Sigmoid colon (tissue), 7 donors: Measurements from ENCODE around the gene RGS9. TPM values are rescaled to one million over a fixed set of nuclear protein-coding genes. Genes with fewer than 3 reads are reported as not detected.
"Not testable (repeated sequence)": the region's sequence is repeated elsewhere in the genome, so short reads cannot be mapped to it uniquely, and the experiment has no call there.

ENCODE experiments used
- DNase-seq: peaks from one replicate; pipeline ENCODE4 v3.0.0-alpha.2; 2019
- H3K27ac ChIP-seq, 4 donors: fragments of 200-600 bp; sonication (generic); one replicate each; pipeline ENCODE4 v1.5.1; 2016 to 2019; ENCODE audit warnings: mild to moderate bottlenecking in 1 of 4
- H3K27me3 ChIP-seq, 3 donors: fragments of 200-600 bp; sonication (generic); one replicate each; pipeline ENCODE4 v1.5.1; 2019; ENCODE audit warnings: mild to moderate bottlenecking in 1 of 3
- H3K36me3 ChIP-seq, 4 donors: fragments of 200-600 bp; sonication (generic); one replicate each; pipeline ENCODE4 v1.5.1; 2016 to 2019
- H3K4me1 ChIP-seq, 4 donors: fragments of 200-600 bp; sonication (generic); one replicate each; pipeline ENCODE4 v1.5.1; 2017 to 2019
- H3K4me3 ChIP-seq, 4 donors: fragments of 200-600 bp; sonication (generic); one replicate each; pipeline ENCODE4 v1.5.1; 2017 to 2019; ENCODE audit warnings: mild to moderate bottlenecking in 2 of 4, moderate library complexity in 1 of 4
- H3K9me3 ChIP-seq, 4 donors: fragments of 200-600 bp in 3 of 4; sonication (generic) in 3 of 4; one replicate each; pipeline versions ENCODE4 v1.5.1 to v1.6.1; 2013 to 2019
- EP300 ChIP-seq, 4 donors: sonication (generic); formaldehyde crosslinking; IDR thresholded peaks; one replicate each; pipeline ENCODE4 v1.6.1; 2017; ENCODE audit warnings: antibody characterized with exemption in 4 of 4
- POLR2A ChIP-seq, 2 donors: fragments of 450-650 bp; IDR thresholded peaks; one replicate each; pipeline ENCODE4 v1.6.1; 2016; ENCODE audit warnings: antibody characterized with exemption in 2 of 2, mild to moderate bottlenecking in 2 of 2, moderate library complexity in 2 of 2
- POLR2AphosphoS5 ChIP-seq, 4 donors: sonication (generic); formaldehyde crosslinking; IDR thresholded peaks; one replicate each; pipeline ENCODE4 v1.6.1; 2017; ENCODE audit warnings: antibody characterized with exemption in 4 of 4
- WGBS, 2 donors: extraction: QIAGEN DNeasy Blood & Tissue Kit; methylation state at CpG; one replicate each; pipeline ENCODE4 v1.1.7; 2013; 5-methylcytosine and 5-hydroxymethylcytosine counted together
- intact Hi-C: fragments of 100-400 bp; cut with DNase I; formaldehyde crosslinking; loops from one replicate; pipeline ENCODE4 v1.15.1; 2023
- polyA plus RNA-seq, 3 donors: library from polyadenylated mRNA; stranded (reverse); fragments of 200-250 nt; gene quantifications; one replicate each; pipeline ENCODE4 v1.2.3, GENCODE V29; 2013
- total RNA-seq, 4 donors: library from RNA; depleted of rRNA; stranded (reverse); fragments of >200 nt; gene quantifications; one replicate each; pipeline ENCODE4 v1.1.0, GENCODE V29; 2016
- TF ChIP-seq, protein P1 (sequence below), 4 experiments: fragments of 450-650 bp in 3 of 4; fragments of 200-600 bp in 1 of 4; IDR thresholded peaks; one replicate each; pipeline ENCODE4 v1.5.1; 2016 to 2019; ENCODE audit warnings: antibody characterized with exemption in 4 of 4, mild to moderate bottlenecking in 3 of 4, moderate library complexity in 2 of 4
- donor health status: healthy with polysubstance abuse.
- donor health status: Bipolar disorder and iron deficiency.
- donor health status: healthy.

The RGS9 gene
- total and polyA plus RNA-seq, 7 donors = 5.0 to 30.5 (median 16.9) TPM

DNA sequence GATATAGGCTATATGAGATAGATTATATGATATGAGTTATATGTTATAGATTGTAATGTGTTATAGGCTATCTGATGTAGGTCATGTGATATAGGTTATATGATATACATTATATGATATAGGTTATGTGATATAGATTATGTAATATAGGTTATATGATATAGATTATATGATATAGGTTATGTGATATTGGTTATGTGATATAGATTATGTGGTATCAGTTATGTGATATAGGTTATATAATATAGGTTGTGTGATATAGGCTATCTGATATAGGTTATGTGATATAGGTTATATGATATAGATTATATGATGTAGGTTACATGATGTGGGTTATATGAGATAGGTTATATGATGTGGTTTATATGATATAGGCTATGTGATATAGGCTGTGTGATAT, 68.5 kb downstream of the RGS9 start:
- intact Hi-C loops = no loop called here
- TF ChIP-seq, protein P1, sequence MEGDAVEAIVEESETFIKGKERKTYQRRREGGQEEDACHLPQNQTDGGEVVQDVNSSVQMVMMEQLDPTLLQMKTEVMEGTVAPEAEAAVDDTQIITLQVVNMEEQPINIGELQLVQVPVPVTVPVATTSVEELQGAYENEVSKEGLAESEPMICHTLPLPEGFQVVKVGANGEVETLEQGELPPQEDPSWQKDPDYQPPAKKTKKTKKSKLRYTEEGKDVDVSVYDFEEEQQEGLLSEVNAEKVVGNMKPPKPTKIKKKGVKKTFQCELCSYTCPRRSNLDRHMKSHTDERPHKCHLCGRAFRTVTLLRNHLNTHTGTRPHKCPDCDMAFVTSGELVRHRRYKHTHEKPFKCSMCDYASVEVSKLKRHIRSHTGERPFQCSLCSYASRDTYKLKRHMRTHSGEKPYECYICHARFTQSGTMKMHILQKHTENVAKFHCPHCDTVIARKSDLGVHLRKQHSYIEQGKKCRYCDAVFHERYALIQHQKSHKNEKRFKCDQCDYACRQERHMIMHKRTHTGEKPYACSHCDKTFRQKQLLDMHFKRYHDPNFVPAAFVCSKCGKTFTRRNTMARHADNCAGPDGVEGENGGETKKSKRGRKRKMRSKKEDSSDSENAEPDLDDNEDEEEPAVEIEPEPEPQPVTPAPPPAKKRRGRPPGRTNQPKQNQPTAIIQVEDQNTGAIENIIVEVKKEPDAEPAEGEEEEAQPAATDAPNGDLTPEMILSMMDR (IDR thresholded peaks at IDR 0.05) = no peak
- TF ChIP-seq POLR2AphosphoS5 (IDR thresholded peaks at IDR 0.05) (no peak), POLR2A (IDR thresholded peaks at IDR 0.05) (no peak), EP300 (IDR thresholded peaks at IDR 0.05) (no peak)
- Histone ChIP-seq H3K27me3 (no peaks in the 10 kb centered on the region), H3K4me3 (no peak overlapping the region), H3K27ac (no peak overlapping the region), H3K4me1 (no peaks in the 10 kb centered on the region), H3K36me3 (peaks cover 0 to 33% (median 9%) of the 10 kb centered on the region in 4 donors), H3K9me3 (no peaks in the 10 kb centered on the region)
- no peak for DNase-seq

DNA sequence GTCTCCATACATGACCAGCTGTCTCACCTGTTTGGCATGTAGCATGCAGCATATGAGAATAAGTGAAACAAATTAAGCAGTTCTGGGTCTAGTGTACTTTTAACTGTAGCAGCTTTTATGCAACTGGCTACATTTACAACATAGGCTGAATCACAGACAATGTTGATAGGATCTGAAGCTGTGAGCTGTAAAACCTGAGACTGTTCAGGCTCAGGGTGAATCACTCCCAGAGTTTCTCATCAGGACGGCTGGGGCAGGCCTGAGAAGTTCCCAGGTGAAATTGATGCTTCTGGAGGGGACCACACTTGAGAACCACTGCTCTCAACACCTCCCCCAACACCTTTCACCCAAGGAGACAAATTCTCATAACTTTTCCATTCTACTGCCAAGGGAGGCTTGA, 70.3 kb downstream of the RGS9 start:
- 24 to 38% methylated on average over 1 of the region's 1 CpG for WGBS, 2 donors
- peaks cover 4 to 45% (median 12%) of the 10 kb centered on the region in 4 donors for H3K36me3 ChIP-seq
- H3K4me3 ChIP-seq, H3K27me3 ChIP-seq, intact Hi-C loops, H3K4me1 ChIP-seq, DNase-seq, H3K27ac ChIP-seq, H3K9me3 ChIP-seq: not testable (repeated sequence)

DNA sequence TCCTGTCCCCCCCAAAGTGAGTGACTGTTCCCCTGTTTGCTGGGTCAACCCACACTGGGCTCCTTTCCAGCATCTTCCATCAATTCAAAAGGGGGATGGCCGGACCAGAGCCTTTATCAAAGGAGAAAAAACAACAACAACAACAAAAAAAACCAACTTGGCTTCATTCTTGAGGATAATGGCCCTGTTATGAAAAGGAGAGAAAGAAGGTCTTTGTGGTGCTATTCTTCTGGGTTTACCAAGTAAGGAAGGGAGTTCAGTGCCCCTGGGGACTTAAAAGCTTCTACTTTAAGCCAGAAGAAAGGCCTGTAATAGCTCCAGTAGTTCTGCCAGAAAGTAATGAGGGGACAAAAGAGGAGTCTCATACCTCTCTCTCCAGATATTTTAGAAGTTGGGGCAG, 71.5 kb downstream of the RGS9 start:
- peaks cover 4 to 45% (median 9%) of the 10 kb centered on the region in 4 donors for H3K36me3 ChIP-seq
- intact Hi-C loops = no loop called here
- H3K27ac ChIP-seq = no peak overlapping the region
- no peak for TF ChIP-seq POLR2AphosphoS5 (IDR thresholded peaks at IDR 0.05)
- no peaks in the 10 kb centered on the region for H3K4me1 ChIP-seq
- no peak for DNase-seq
- H3K9me3 ChIP-seq = no peaks in the 10 kb centered on the region
- H3K4me3 ChIP-seq = no peak overlapping the region
- no peaks in the 10 kb centered on the region for H3K27me3 ChIP-seq
- WGBS, 2 donors = 68 to 89% methylated on average over 1 of the region's 1 CpG

DNA sequence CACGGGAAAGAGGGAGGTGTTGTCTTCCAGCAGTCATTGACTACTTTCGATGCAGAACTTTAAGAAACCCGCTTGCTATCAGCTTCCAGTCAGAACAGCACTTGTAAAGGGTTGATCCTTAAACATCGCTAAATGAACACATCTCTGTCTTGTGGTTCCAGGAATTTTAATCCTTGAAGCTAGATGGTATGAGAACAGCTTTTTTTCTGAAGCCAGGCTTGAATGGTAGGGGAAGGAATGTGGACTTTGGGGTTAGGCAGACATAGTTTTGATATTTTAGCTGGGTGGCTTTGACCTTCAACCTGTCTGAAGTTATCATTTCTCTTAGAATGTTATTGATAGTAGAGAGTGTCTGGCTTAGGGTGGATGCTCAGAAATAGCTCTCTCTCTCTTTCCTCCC, 81.1 kb downstream of the RGS9 start:
- 84 to 90% methylated on average over 4 of the region's 4 CpGs for WGBS, 2 donors
- H3K36me3 ChIP-seq = no peaks in the 10 kb centered on the region
- DNase-seq = no peak
- H3K9me3 ChIP-seq = no peaks in the 10 kb centered on the region
- no peak overlapping the region for H3K27ac ChIP-seq
- H3K4me1 ChIP-seq = no peaks in the 10 kb centered on the region
- no peaks in the 10 kb centered on the region for H3K27me3 ChIP-seq
- no peak overlapping the region for H3K4me3 ChIP-seq
- intact Hi-C loops = no loop called here
- no peak for TF ChIP-seq POLR2A (IDR thresholded peaks at IDR 0.05)
- TF ChIP-seq, protein P1 (IDR thresholded peaks at IDR 0.05) = no peak
- TF ChIP-seq EP300 (IDR thresholded peaks at IDR 0.05) = no peak
- no peak for TF ChIP-seq POLR2AphosphoS5 (IDR thresholded peaks at IDR 0.05)

DNA sequence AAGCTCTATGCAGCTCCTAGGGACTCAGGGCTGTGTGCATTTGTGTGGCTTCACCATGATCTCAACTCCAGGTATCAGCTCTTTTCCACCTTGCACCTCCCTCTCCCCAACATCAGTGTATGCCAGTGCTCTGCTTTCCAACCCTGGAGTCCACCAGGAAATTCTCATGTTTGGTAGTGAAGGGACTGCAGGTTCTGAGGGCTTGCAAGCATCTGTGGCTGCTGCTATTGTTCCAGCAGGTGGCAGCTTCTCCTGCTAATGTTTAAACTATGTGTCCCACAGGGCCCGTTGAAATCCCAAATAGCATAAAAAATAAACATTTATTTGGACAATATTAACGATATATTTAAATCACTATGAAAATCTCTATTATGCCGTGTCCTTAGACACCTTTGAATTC, 82.0 kb downstream of the RGS9 start:
- no peak for DNase-seq
- intact Hi-C loops = no loop called here
- WGBS, 2 donors = 42 to 71% methylated on average over 3 of the region's 3 CpGs
- Histone ChIP-seq H3K4me3 (no peak overlapping the region), H3K27me3 (no peaks in the 10 kb centered on the region), H3K4me1 (no peaks in the 10 kb centered on the region), H3K27ac (no peak overlapping the region), H3K9me3 (no peaks in the 10 kb centered on the region), H3K36me3 (no peaks in the 10 kb centered on the region)
- TF ChIP-seq POLR2A (IDR thresholded peaks at IDR 0.05) (no peak), EP300 (IDR thresholded peaks at IDR 0.05) (no peak), POLR2AphosphoS5 (IDR thresholded peaks at IDR 0.05) (no peak)
- TF ChIP-seq, protein P1 (IDR thresholded peaks at IDR 0.05) = no peak

DNA sequence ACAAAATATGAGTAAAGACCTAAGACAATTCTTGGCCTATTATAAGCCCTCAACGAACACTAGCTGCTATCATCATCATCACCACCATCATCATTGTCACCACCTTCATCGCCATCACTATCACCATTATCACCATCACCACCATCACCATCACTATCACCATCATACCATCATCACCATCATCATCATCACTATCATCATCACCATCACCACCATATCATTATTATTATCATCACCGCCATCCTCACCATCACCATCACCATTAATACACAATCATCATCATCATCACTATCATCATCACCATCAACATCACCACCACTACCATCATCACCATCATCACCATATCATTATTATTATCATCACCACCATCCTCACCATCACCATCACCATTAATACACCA, 82.5 kb downstream of the RGS9 start:
- Histone ChIP-seq H3K9me3 (no peaks in the 10 kb centered on the region), H3K4me1 (no peaks in the 10 kb centered on the region), H3K27me3 (no peaks in the 10 kb centered on the region), H3K4me3 (no peak overlapping the region), H3K36me3 (no peaks in the 10 kb centered on the region), H3K27ac (no peak overlapping the region)
- 96 to 98% methylated on average over 3 of the region's 3 CpGs for WGBS, 2 donors
- DNase-seq = no peak
- TF ChIP-seq EP300 (IDR thresholded peaks at IDR 0.05) = no peak
- TF ChIP-seq, protein P1 (IDR thresholded peaks at IDR 0.05) = no peak
- no peak for TF ChIP-seq POLR2A (IDR thresholded peaks at IDR 0.05)
- no peak for TF ChIP-seq POLR2AphosphoS5 (IDR thresholded peaks at IDR 0.05)
- intact Hi-C loops = no loop called here
